ENCODE results near the gene MACF1.

GRCh38 chr1:39214714-39214997, 10.2 kb downstream of the MACF1 start:
- no peak for TF ChIP-seq POLR2A (IDR thresholded peaks at IDR 0.05; ENCODE audit: low read depth)
- no peak for TF ChIP-seq CTCF (IDR thresholded peaks at IDR 0.05)
- no peak for TF ChIP-seq EP300 (IDR thresholded peaks at IDR 0.05)
- no peak for TF ChIP-seq POLR2AphosphoS5 (IDR thresholded peaks at IDR 0.05)

Measured in esophagus muscularis mucosa (tissue), 4 donors.